Mucosa of descending colon (tissue), 3 donors: ENCODE results near the gene SCYGR6. TPM values are rescaled to one million over a fixed set of nuclear protein-coding genes. Genes with fewer than 3 reads are reported as not detected.

Experiments
- ATAC-seq: fragments of 200-7000 bp; cut with Tn5 transposase; one replicate; pipeline ENCODE4 v1.9.1; 2020; ENCODE audit warnings: mild to moderate bottlenecking, moderate library complexity
- DNase-seq, 3 donors: peaks; one replicate each; pipeline ENCODE4 v3.0.0-alpha.2; 2020
- H3K36me3 ChIP-seq: fragments of 200-600 bp; one replicate; pipeline ENCODE4 v1.8.0; 2021; ENCODE audit warnings: low read depth, mild to moderate bottlenecking
- H3K4me1 ChIP-seq: fragments of 200-600 bp; one replicate; pipeline ENCODE4 v1.8.0; 2021; ENCODE audit warnings: low read depth, mild to moderate bottlenecking
- H3K4me3 ChIP-seq: fragments of 200-600 bp; one replicate; pipeline ENCODE4 v1.8.0; 2021; ENCODE audit warnings: mild to moderate bottlenecking
- H3K9me3 ChIP-seq: fragments of 200-600 bp; one replicate; pipeline ENCODE4 v1.8.0; 2021; ENCODE audit warnings: mild to moderate bottlenecking
- intact Hi-C, 2 donors: fragments of 100-400 bp; cut with DNase I in 1 of 2; cut with micrococcal nuclease in 1 of 2; formaldehyde crosslinking; loops; one replicate each; pipeline versions ENCODE4 v1.11.0 to v1.11.1; 2022; cut with DNase I, micrococcal nuclease
- long read RNA-seq, 2 donors: library from polyadenylated mRNA; unstranded; transcript quantifications; one replicate each; pipeline ENCODE4 v2.0.0, GENCODE V29; 2019 to 2021
- total RNA-seq, 3 donors: library from RNA; stranded (reverse); fragmentation: NEBNext Ultra II Directional in 2 of 3; extraction: Animal tissue kit (Norgen Biotek cat#: 25700) in 2 of 3; gene quantifications; one replicate each; pipeline versions ENCODE4 v1.2.1 to v1.2.4, GENCODE V29; 2021 to 2023
- TF ChIP-seq, protein P1 (sequence below): fragments of 200-600 bp; IDR thresholded peaks from one replicate; pipeline ENCODE4 v1.8.0; 2022; ENCODE audit warnings: antibody characterized with exemption, mild to moderate bottlenecking
- donor health status: DM: no; HTN: no; CAD: no; lungs with moderate emphysema.
- donor health status: DM: no; HTN: no; CAD: no.
- donor health status: DM: no; HTN: yes; CAD: no.

The SCYGR6 gene, protein sequence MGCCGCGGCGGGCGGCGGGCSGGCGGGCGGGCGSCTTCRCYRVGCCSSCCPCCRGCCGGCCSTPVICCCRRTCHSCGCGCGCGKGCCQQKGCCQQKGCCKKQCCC
- total RNA-seq, result not detected
- long read RNA-seq, donor 1, result 0 reads
- long read RNA-seq, donor 2, result 0 reads

DNA sequence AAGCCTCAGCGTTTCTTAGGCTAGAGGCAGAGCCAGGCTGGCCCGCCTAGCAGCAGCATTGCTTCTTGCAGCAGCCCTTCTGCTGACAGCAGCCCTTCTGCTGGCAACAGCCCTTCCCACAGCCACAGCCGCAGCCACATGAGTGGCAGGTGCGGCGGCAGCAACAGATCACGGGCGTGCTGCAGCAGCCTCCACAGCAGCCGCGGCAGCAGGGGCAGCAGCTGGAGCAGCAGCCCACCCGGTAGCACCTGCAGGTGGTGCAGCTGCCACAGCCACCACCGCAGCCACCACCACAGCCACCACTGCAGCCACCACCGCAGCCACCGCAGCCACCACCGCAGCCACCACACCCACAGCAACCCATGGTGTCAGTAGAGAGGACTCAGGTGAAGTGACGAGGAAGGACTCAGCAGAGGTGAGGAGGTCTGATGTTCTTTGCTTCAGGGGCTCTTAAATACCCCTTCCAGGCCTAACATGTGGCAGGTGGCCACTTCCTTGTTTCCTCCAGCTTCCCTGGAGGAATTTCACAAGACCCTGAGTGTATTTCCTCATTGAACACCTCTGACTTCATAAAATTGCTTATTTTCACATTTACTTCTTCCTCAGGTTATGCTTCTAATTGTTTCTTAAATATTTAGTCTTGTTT lies at the start of gene SCYGR6:
SCYGR6 (minus strand) TSS at position 364 of the 646 bp plus-strand sequence; CDS start at position 364, 0 bp downstream.
- no peak for ATAC-seq
- Histone ChIP-seq H3K36me3 (no peaks in the 10 kb centered on the region), H3K4me3 (no peak within 1 kb of the TSS), H3K9me3 (no peaks in the 10 kb centered on the region), H3K4me1 (peaks cover 8% of the 10 kb centered on the region)
- intact Hi-C loops, result no loop called here
- no peak for DNase-seq
- TF ChIP-seq, protein P1, sequence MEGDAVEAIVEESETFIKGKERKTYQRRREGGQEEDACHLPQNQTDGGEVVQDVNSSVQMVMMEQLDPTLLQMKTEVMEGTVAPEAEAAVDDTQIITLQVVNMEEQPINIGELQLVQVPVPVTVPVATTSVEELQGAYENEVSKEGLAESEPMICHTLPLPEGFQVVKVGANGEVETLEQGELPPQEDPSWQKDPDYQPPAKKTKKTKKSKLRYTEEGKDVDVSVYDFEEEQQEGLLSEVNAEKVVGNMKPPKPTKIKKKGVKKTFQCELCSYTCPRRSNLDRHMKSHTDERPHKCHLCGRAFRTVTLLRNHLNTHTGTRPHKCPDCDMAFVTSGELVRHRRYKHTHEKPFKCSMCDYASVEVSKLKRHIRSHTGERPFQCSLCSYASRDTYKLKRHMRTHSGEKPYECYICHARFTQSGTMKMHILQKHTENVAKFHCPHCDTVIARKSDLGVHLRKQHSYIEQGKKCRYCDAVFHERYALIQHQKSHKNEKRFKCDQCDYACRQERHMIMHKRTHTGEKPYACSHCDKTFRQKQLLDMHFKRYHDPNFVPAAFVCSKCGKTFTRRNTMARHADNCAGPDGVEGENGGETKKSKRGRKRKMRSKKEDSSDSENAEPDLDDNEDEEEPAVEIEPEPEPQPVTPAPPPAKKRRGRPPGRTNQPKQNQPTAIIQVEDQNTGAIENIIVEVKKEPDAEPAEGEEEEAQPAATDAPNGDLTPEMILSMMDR, result no peak

DNA sequence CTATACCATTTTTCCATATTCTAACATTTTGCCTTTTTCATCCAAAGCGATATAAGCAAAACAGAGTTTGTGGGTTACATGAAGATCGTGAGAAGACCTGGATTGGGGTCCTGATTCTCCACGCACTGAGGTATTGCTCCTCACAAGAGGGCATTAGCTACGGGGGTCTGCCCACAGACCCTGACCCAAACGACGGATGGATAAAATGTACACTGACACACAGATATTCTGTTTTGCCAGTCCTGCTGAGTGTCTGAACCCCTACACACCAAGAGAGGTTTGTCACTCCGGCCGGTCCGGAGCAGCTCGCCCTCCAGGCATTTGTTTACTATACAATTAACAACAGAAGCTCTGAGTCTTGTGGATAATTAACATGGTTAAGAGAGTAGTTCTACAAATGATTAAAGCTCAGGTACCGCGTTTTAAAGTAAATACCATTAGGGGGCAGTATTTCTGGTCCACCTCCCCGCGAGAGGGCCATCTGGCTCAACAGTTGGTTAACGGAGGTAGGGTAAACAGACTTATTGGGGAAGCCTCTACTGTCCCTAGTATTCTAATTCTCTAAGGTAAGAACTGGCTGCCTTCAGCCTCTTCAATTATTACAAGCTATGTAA lies 49.6 kb upstream of the SCYGR6 start:
- no peaks in the 10 kb centered on the region for H3K36me3 ChIP-seq
- intact Hi-C loops, result no loop called here
- H3K9me3 ChIP-seq, result no peaks in the 10 kb centered on the region
- DNase-seq, result no peak
- TF ChIP-seq, protein P1, result no peak
- peaks cover 4% of the 10 kb centered on the region for H3K4me1 ChIP-seq
- peak; percentile 74 for ATAC-seq
- no peak overlapping the region for H3K4me3 ChIP-seq

DNA sequence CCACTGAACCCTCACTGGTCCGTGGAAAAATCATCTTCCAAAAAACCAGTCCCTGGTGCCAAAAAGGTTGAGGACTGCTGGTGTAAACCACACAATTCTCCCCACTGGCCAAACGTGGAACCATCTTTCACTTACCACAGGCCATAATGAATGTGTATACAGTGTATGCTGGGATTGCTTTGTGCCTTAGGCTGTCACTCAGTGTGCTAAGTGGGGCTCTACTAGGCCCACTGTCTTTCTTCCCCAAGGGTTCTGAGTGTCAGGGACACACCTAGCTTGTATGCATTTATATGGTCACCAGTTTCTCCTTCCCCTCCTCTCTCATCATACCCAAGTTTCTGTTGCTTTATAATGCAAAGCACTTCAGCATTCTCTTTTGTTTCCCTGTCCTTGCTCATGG lies 48.4 kb upstream of the SCYGR6 start:
- no peak overlapping the region for H3K4me3 ChIP-seq
- H3K4me1 ChIP-seq, result peaks cover 4% of the 10 kb centered on the region
- ATAC-seq (no peak), DNase-seq (no peak)
- TF ChIP-seq, protein P1, result no peak
- no peaks in the 10 kb centered on the region for H3K36me3 ChIP-seq
- H3K9me3 ChIP-seq, result no peaks in the 10 kb centered on the region
- intact Hi-C loops, result no loop called here

DNA sequence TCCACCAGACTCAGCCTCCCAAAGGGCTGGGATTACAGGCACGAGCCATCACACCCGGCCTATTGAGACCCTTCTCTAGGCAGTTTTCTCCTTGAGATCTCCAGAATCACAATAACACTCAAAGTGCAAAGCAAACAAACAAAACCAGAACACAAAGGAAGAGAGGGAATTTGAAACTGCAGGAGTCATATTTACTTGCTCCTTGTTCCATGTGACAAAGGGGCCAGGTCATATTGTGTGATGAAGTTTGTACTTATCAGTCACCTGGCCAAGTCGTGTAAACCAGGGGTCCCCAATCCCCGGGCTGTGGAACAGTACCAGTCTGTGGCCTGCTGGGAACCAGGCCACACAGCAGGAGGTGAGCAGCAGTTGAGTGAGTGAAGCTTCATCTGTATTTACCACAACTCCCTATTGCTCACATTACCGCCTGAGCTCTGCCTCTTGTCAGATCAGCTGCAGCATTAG lies 47.7 kb upstream of the SCYGR6 start:
- Histone ChIP-seq H3K9me3 (no peaks in the 10 kb centered on the region), H3K4me1 (peaks cover 4% of the 10 kb centered on the region), H3K36me3 (no peaks in the 10 kb centered on the region), H3K4me3 (no peak overlapping the region)
- DNase-seq (no peak), ATAC-seq (no peak)
- TF ChIP-seq, protein P1, result no peak
- intact Hi-C loops, result no loop called here

DNA sequence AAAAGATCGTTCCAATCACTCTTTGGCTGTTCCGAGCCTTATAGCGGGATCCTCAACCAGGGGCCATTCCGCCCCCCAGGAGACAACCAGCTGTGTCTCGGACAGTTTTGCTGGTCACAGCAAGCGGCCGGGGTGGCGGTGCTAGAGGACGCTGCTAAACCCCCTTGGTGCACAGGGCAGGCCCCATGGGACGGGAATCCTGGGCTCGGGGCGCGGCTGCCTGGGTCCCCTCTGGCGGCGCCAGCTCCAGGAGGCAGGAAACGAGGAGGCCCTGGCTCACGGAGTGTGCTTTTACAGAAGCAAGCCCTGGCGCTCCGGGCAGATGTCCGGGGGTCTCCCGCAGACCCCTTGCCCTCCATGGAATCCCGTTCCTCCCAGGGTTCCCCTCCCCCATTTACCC lies 43.3 kb upstream of the SCYGR6 start:
- intact Hi-C loops, result loop anchor here (5.0 kb wide), 2 partner anchors 106 to 111 kb away; no protein-coding TSS in a partner anchor
- Histone ChIP-seq H3K4me3 (no peak overlapping the region), H3K36me3 (no peaks in the 10 kb centered on the region), H3K9me3 (no peaks in the 10 kb centered on the region), H3K4me1 (peaks cover 8% of the 10 kb centered on the region)
- ATAC-seq, result no peak
- TF ChIP-seq, protein P1, result no peak
- peak in 1 of 3 donors; percentile 54 for DNase-seq
